D721Med (cell line): Measurements from ENCODE around the gene TMEM218.

Experiments
- DNase-seq: peaks from one replicate; pipeline ENCODE4 v3.0.0; 2011; ENCODE audit warnings: low spot score; ENCODE audit not compliant: insufficient read length
- FAIRE-seq: peaks from 2 replicates; lab custom pipeline; 2011; peaks lifted over from hg19 to GRCh38; lab: Jason Lieb, UNC
- TF ChIP-seq, protein P1 (sequence below): IDR thresholded peaks from 2 replicates; pipeline ENCODE4 v1.5.1; 2012; ENCODE audit warnings: mild to moderate bottlenecking, control low read depth; ENCODE audit not compliant: insufficient read depth; ENCODE audit errors: missing control alignments

The TMEM218 gene

DNA sequence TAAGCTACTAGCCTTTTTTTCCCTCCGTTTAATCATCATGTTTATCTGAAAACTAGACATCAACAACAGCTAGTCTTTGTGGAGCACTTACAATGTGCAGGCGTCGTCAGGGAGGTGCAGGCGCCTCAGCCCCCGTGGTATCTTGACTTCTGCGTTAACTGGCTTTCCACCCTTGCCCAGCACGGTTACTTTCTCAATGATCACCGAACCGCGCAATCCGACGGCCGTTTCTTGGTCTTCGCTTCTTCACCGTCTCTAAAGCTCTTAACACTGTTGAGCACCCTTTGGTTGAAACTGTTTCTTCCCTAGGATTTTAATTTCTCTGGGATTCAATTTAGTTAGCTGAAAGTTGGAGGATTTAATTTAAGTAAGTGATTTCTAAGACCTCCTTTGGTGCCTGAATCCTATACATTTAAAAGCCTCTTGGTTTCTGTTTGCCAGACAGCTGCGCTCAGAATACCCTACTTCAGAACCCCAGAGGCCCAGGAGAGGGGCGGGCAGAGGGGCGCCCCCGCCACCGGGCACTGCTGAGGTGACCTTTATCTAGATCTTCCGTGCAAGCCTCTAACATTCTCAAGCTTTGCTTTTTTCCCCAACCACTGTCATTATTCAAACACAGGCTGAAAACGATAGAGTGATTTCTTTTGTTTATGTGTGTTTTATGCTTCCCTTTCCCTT lies 18.0 kb upstream of the TMEM218 start:
- DNase-seq: no peak

DNA sequence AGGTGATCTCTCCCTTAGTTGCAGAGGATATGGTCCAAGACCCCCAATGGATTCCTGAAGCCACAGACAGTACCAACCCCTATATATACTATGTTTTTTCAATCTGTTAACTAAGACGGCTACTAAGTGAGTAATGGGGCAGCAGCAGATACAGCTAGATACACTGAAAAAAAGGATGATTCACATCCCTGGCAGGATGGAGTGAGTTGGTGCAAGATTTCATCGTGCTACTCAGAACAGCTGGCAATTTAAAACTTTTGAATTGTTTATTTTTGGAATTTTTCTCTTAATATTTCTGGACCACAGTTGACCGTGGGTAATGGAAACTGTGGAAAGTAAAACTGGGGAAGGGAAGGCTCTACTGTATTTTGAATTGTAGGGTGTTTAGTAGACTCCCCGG lies 17.0 kb upstream of the TMEM218 start:
- TF ChIP-seq, protein P1, sequence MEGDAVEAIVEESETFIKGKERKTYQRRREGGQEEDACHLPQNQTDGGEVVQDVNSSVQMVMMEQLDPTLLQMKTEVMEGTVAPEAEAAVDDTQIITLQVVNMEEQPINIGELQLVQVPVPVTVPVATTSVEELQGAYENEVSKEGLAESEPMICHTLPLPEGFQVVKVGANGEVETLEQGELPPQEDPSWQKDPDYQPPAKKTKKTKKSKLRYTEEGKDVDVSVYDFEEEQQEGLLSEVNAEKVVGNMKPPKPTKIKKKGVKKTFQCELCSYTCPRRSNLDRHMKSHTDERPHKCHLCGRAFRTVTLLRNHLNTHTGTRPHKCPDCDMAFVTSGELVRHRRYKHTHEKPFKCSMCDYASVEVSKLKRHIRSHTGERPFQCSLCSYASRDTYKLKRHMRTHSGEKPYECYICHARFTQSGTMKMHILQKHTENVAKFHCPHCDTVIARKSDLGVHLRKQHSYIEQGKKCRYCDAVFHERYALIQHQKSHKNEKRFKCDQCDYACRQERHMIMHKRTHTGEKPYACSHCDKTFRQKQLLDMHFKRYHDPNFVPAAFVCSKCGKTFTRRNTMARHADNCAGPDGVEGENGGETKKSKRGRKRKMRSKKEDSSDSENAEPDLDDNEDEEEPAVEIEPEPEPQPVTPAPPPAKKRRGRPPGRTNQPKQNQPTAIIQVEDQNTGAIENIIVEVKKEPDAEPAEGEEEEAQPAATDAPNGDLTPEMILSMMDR: no peak
- no peak for DNase-seq
- no peak for FAIRE-seq

More for the DNA sequence above, 18.0 kb upstream of the TMEM218 start:
- TF ChIP-seq, protein P1: no peak
- no peak for FAIRE-seq

DNA sequence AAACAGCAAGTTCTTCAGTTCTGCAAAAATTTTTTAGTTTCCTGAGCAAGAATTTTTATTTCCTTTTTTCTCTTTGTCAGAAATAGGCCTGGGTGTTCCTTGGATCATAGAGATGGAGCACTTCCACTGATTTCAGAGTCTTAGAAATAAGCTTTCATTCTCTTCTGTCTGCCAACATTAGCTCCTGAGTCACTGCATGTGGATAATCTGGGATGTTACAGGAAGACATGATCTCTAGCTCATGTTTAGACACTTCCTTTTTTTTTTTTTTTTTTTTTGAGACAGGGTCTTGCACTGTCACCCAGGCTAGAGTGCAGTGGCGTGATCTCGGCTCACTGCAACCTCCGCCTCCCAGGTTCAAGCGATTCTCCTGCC lies 13.2 kb upstream of the TMEM218 start:
- TF ChIP-seq, protein P1: no peak
- DNase-seq (no peak), FAIRE-seq (no peak)

DNA sequence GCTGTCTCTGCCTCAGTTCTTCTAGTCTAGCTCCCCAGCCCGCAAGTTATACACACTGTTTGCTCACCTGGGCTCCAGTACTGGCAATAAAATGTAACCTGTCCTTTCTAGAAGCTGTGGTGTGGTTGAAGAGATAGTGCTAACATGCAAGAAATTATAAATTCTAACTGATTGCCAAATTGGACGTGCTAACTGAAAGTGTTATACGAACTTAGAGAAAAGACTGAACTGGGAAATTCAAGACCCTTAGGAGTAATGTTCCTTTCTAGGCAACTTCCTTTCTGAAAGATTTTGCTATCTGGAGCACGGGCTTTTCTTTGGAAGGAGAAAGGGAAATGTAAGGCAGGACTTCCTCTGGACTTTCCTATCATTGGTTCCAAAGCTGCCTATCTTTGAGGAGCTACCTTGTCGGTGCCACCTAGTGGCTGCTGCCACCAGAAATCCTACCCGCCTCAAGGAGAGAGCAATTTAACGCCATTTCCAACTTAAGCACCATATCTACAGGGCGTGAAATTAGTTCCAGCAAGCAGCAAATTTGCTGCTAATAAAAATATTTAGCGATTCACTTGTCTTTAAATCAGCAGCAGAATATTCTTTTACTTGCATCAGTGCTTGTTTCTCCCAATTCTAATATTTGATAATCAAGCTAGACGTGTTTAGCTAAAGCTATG lies 12.7 kb upstream of the TMEM218 start:
- no peak for FAIRE-seq
- TF ChIP-seq, protein P1: peak; percentile 18
- no peak for DNase-seq

DNA sequence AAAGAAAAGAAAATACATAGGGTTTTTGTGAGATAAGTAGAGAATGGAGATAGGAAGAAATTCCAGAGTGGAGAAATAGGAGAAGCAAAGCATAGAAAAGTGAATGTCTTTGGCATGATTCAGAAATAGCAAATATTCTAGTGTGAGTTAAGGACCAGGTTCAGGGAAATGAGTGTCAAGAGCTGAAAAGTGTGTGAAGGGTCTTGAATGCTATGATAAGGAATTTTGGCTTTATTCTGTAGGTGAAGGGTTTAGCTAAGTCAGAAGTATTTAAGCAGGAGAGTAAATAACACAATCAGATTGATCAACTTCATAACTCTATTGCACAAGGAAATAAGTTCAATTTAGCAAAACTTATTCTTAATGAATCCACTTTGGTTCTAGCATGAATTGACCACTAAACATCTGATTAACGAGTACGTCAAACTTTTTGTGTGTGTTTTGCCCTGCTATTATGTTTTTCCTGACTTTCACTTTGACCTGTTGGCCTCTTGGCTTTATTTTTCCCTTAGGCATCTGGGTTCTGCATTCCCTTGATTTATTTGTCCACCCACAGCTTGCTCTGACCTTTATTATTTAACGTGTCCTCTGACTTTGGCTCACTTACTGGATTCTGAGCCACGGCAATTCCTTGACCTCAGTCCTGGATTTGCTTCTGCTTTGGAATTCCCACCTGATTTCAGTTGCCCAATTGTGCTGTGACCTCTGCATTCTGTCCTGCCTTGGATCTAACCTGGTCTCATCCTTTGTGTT lies 11.9 kb upstream of the TMEM218 start:
- TF ChIP-seq, protein P1: no peak
- DNase-seq (no peak), FAIRE-seq (no peak)

DNA sequence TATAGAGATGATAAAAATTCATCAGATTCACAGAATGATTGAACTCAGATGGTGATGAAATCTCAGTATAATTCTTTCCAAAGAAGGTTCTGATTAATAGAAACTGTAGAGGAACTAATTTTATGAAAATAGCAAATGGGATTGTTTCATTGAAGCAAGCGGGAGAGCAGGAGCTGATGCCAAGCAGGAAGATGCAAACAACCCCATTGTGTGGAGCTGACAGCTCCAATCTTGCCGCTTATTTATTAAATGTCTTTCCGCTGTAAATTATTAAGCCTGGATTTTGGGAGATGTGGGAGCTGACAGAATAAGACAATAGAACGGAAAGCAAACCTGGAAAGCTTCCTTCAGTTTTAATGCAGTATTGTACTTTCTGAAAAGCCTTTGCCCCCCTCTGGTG lies 6.0 kb upstream of the TMEM218 start:
- no peak for FAIRE-seq
- no peak for DNase-seq
- TF ChIP-seq, protein P1: no peak
